ENCODE measurements around the gene ANXA11. TPM values are rescaled to one million over a fixed set of nuclear protein-coding genes. Genes with fewer than 3 reads are reported as not detected.

ANXA11 gene
- total RNA-seq, 1 experiment from 2014 or later, result 93.8 TPM

DNA sequence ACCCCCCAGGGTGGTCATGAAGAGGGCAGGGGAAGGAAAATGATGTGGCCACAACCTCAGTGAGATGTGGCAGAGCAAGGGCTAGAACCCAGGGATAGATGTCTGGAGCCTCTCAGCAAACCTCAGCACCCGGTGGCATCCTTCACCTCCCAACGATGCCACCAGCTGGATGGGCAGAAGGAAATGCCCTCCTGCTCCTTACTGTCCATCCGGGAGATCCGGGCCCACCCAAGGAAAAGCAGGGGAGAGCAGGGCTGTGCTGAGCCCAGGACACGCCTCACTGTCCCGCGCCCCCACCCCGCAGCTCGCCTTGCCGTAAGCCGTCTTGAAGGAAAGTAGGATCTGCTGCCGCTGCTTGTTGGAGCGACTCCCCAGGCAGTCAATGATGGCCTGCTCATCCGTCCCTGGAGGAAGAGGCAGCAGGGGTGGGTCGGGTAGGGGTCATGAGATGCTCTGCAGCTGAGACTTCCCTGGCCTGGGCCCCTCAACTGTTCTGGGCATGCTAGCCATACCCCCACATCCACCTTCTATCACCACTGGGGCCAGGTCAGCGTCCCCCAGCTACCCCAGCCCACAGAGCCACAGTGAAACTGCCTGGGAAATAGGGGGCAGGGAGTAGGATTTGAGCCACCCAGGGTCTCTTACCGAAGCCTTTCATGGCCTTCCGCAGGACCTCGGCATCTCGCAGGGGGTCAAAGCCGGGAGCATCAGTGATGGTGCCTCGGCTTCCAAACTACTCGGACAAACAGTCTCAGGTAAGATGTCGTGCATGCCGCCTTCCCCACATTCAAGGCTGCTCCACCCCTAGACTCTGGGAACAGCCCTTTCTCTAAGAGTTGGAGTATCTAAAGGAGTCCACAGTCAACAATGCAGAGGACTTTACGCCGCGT is 38.5 kb downstream of the ANXA11 start:
- POLR2A ChIA-PET, result interaction anchor here (1.1 kb wide), 1 partner anchor 39 kb away, joined by 3 read pairs; the partner anchor contains the start of gene ANXA11
- intact Hi-C loops (cut with micrococcal nuclease), result no loop called here
- peaks cover 53% of the 10 kb centered on the region for H3K4me1 Mint-ChIP-seq (ENCODE audit: insufficient read depth, unreplicated experiment)
- H3K36me3 Mint-ChIP-seq (ENCODE audit: insufficient read depth, unreplicated experiment), result peaks cover 35% of the 10 kb centered on the region
- peak overlapping the region; percentile 20 for H3K27ac Mint-ChIP-seq (ENCODE audit: low read depth, unreplicated experiment)
- no peak overlapping the region for H3K4me3 Mint-ChIP-seq (ENCODE audit: unreplicated experiment)
- H3K9me3 Mint-ChIP-seq (ENCODE audit: unreplicated experiment), result no peaks in the 10 kb centered on the region
- no peaks in the 10 kb centered on the region for H3K27me3 Mint-ChIP-seq (ENCODE audit: insufficient read depth, unreplicated experiment)
- BruUV-seq (replicated peaks), result no TSS peak
- CTCF ChIA-PET, result interaction anchor here (1.5 kb wide), 2 partner anchors 25 to 37 kb away, joined by 3 to 6 read pairs; no protein-coding TSS in a partner anchor
- TF ChIP-seq, protein P1, sequence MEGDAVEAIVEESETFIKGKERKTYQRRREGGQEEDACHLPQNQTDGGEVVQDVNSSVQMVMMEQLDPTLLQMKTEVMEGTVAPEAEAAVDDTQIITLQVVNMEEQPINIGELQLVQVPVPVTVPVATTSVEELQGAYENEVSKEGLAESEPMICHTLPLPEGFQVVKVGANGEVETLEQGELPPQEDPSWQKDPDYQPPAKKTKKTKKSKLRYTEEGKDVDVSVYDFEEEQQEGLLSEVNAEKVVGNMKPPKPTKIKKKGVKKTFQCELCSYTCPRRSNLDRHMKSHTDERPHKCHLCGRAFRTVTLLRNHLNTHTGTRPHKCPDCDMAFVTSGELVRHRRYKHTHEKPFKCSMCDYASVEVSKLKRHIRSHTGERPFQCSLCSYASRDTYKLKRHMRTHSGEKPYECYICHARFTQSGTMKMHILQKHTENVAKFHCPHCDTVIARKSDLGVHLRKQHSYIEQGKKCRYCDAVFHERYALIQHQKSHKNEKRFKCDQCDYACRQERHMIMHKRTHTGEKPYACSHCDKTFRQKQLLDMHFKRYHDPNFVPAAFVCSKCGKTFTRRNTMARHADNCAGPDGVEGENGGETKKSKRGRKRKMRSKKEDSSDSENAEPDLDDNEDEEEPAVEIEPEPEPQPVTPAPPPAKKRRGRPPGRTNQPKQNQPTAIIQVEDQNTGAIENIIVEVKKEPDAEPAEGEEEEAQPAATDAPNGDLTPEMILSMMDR (IDR thresholded peaks at IDR 0.05; ENCODE audit: unreplicated experiment), result no peak
- DNase-seq (ENCODE audit: unreplicated experiment), result no peak

GRCh38 chr10:80165173-80165572 is 40.2 kb downstream of the ANXA11 start:
- Mint-ChIP-seq H3K36me3 (ENCODE audit: insufficient read depth, unreplicated experiment) (peaks cover 51% of the 10 kb centered on the region), H3K4me1 (ENCODE audit: insufficient read depth, unreplicated experiment) (peaks cover 51% of the 10 kb centered on the region), H3K9me3 (ENCODE audit: unreplicated experiment) (no peaks in the 10 kb centered on the region), H3K27ac (ENCODE audit: low read depth, unreplicated experiment) (no peak overlapping the region), H3K4me3 (ENCODE audit: unreplicated experiment) (no peak overlapping the region), H3K27me3 (ENCODE audit: insufficient read depth, unreplicated experiment) (no peaks in the 10 kb centered on the region)
- ChIA-PET CTCF (interaction anchor here (0.7 to 1.4 kb wide), 7 partner anchors 20 to 690 kb away, joined by 3 to 4 read pairs (median 4); no protein-coding TSS in a partner anchor), POLR2A (interaction anchor here (0.6 to 1.6 kb wide), 5 partner anchors 10 to 87 kb away, joined by 3 to 5 read pairs (median 3); partner anchors contain the start of gene TMEM254)
- DNase-seq (ENCODE audit: unreplicated experiment), result peak; percentile 78
- BruUV-seq (replicated peaks), result no TSS peak
- intact Hi-C loops (cut with micrococcal nuclease), result loop anchor here (2.0 kb wide), 1 partner anchor 40 kb away; the partner anchor contains the start of gene ANXA11
- TF ChIP-seq, protein P1 (IDR thresholded peaks at IDR 0.05; ENCODE audit: unreplicated experiment), result no peak

DNA sequence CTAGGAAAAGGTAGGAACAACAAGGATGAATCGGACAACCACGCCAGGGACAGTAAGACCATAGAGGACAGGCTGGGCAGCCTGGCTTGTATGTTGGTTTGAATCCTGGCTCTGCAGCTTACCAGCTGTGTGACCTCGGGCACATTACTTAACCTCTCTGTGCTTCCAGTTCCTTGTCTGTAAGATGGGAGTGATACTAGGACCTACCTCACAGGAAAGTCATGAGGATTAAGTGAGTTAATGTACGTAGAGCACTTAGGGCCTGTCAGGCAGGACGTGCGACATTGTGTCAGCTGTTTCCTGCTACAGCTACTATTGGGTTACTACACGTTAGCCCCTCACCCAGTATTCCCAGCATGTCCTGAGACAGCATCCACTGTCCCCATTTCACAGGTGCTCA is 40.7 kb downstream of the ANXA11 start:
- DNase-seq (ENCODE audit: unreplicated experiment), result no peak
- Mint-ChIP-seq H3K27ac (ENCODE audit: low read depth, unreplicated experiment) (no peak overlapping the region), H3K27me3 (ENCODE audit: insufficient read depth, unreplicated experiment) (no peaks in the 10 kb centered on the region), H3K4me1 (ENCODE audit: insufficient read depth, unreplicated experiment) (peaks cover 51% of the 10 kb centered on the region), H3K36me3 (ENCODE audit: insufficient read depth, unreplicated experiment) (peaks cover 55% of the 10 kb centered on the region), H3K9me3 (ENCODE audit: unreplicated experiment) (no peaks in the 10 kb centered on the region), H3K4me3 (ENCODE audit: unreplicated experiment) (no peak overlapping the region)
- BruUV-seq (replicated peaks), result no TSS peak
- POLR2A ChIA-PET, result interaction anchor here (0.9 to 1.6 kb wide), 4 partner anchors 32 to 86 kb away, joined by 3 to 5 read pairs (median 4); partner anchors contain the start of gene TMEM254
- TF ChIP-seq, protein P1 (IDR thresholded peaks at IDR 0.05; ENCODE audit: unreplicated experiment), result no peak
- CTCF ChIA-PET, result interaction anchor here (0.7 to 1.4 kb wide), 7 partner anchors 20 to 691 kb away, joined by 3 to 4 read pairs (median 4); no protein-coding TSS in a partner anchor
- intact Hi-C loops (cut with micrococcal nuclease), result loop anchor here (2.0 kb wide), 1 partner anchor 40 kb away; the partner anchor contains the start of gene ANXA11
